GM21723 (cell line): ENCODE data around the gene FGD3.

ENCODE experiments used
- ATAC-seq: cut with Tn5 transposase; IDR thresholded peaks from one replicate; pipeline ENCODE4 v1.9.1; 2021; ENCODE audit warnings: mild to moderate bottlenecking, moderate library complexity; ENCODE audit not compliant: unreplicated experiment

Gene FGD3

DNA sequence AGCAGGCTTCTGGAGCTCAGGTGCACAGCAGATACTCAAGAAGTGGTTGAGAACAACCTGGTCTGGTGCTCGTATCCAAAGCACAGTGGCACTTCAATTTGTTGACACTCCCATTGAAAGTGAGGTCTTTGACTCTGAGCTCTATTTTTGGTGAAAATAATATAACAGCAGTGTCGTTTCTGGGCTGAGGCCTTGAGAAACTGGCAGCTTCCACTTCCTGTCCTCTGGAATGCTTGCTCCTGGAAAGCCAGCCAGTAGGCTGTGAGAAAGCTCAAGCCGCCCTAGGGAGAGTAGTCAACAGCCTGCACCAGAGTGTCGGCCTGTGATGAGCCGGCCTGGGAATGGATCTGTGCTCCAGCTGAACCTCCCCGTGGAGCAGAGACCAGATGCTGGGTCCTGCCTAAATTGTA, 104.4 kb downstream of the FGD3 start:
- ATAC-seq = no peak

DNA sequence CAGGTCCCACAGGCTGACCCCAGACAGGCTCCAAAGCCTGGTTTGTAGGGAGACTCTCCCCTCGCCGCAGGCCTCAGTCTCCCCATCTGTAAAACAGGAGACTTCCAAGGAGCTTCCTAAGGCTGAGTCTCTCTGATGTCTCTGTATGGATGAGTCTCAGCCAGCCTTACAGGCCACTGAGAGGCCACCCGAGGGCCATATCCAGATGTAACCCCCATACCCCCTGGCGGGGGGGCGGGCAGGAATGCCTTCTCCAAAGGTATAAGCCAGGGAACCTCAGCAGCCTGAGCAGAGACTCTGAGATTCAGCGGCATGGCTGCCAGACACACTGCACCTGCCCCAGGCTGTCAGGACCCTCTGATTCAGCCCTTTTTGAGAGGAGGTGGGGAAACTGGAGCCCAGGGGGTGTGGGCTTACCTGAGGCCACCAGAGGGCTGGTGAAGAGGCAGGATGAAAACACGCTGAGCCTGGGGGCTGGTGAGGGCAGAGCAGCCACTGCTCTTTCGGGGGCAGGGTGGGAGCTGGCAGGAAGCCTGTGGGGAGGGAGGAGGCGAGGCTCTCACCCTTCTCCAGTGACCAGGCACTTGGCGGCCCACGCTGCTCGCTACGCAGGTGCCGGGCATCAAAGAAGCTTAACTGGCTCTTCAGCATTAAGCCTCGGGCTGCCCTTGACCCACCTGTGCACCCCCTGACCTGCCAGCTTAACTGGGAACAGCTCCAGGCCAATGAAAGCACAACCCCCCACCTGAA, 105.6 kb downstream of the FGD3 start:
- no peak for ATAC-seq

GRCh38 chr9:93053781-93054331, 106.5 kb downstream of the FGD3 start:
- no peak for ATAC-seq

DNA sequence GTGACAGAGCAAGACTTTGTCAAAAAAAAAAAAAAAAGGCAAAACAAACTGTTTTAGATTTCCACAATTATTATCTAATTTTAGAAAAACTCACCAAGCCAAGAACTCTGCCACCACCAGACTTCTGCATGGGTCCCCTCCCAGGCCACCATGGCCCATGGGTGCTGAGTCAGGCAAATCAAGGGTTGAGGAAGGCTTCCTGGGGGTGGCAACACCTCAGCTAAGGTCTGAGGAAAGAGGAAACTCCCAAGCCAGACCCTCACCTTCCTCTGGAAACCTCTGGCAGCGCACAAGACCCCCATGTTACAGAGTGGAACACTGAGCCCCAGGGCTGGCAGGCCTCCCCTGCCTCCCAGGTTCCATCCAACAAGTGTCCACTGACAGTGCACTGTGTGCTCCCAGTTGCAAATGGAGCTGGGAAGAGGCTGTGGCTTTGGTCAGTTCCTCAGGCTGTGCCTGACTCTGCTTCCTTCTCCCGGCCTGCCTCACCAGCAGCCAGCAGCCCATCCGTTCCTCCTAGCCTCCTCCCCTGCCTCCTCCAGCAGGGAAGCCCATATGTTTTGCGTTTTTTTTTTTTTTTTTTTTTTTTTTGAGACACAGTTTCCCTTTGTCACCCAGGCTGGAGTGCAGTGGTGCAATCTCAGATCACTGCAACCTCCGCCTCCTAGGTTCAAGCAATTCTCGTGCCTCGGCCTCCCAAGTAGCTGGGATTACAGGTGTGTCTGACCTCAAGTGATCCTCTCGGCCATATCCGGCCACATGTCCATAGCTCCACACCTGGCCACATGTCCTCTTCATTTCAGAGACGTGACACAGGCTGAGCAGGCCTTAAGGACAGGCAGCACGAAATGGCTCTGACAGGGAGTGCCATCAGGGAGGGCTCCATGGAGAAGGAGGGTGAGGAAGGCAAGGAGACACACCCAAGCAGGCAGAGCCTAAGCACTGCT, 107.7 kb downstream of the FGD3 start:
- no peak for ATAC-seq

- no peak for ATAC-seq
Measured at GRCh38 chr9:93057042-93057702, 109.8 kb downstream of the FGD3 start.

DNA sequence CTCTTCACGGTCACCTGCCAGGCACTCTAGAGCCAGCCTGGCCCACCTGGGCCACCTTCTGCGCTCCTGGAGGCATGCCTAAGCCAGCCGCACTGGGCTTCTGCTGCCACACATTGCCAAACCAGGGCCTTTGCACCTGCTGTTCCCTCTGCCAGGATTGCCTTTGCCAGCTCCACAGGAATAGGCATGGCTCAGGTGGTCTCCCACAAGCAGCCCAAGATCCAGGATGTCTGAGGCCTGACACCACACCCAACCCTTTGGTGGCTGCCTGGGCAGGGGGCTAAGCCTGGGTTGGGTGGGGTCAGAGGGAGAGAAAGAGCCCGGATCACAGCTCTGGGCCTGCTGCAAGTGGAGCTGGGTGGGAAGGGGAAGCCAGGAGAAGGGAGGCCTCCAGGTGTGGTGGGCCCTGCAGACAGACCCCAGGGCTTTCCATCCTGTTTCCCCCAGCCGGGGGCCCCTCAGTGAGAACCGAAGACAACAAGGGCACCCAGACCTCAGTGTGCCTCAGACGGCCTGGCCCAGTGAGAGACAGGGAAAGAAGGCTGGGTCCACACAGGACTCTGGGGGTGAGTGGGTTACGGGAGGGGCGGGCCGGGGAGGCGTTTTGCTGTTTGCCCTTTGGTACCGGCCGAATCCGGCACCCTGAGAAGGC, 110.5 kb downstream of the FGD3 start:
- peak; percentile 9 for ATAC-seq

DNA sequence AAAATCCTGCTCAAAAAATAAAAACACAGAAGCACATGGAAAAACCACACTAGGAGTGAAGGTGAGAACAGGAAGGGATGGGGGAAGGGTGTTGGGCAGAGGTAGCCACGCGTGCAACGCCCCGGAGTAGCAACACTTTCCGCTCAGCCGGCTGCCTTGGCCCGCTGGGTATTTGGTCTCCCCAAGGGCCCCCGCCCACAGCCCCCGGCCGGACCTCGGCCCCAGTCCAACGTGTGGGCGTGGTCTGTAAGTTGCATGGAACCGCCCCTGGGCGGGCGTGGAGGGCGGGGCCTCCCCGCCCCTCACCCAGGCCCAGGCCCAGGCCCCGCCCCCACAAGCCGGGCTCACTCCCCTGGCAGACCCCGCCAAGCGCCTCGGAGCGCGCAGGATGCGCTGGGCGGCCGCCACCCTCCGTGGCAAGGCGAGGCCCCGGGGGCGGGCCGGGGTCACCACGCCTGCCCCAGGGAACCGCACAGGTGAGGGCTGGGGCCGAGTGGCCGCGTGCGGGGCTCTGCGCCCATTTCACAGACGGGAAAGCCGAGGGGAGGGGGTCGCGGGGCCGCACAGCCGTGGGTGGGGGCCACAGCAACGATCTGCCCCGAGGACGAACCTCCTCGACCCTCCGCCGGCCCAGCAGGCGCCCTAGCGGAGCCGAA, 111.2 kb downstream of the FGD3 start, which contains the start of gene SUSD3:
TSS of gene SUSD3 (plus strand) at position 347 of the 656 bp plus-strand sequence. CDS start at position 389, 42 bp downstream.
- ATAC-seq = peak; percentile 35

GRCh38 chr9:93059011-93059714, 111.8 kb downstream of the FGD3 start:
- ATAC-seq = peak; percentile 30

- ATAC-seq = no peak
Measured at GRCh38 chr9:93059715-93060578, 112.6 kb downstream of the FGD3 start.

- ATAC-seq = no peak
Measured at GRCh38 chr9:93060746-93061259, 113.5 kb downstream of the FGD3 start.

DNA sequence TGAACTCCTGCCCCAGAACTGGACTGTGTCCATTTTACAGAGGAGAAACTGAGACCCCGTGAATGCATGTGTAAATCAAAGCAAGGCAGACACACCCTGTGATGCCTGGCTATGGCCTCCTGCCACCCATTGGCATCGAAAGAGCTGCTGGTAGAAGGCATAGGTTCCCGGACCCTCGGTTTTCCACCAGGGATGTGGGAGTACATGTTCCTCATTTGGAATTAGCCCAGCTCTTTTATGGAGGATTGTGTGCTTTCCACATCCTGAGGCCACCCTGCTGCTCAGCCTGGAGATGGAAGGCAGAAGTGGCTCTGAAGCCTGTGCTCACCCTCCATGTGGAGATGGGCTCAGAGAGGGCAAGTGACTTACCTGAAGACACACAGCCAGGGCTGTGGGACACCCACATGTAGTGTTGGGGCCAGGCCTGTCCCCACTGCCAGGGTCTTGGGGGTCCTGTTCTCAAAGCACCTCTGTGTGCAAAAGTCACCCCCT, 114.0 kb downstream of the FGD3 start:
- ATAC-seq = no peak

- peak; percentile 46 for ATAC-seq
Measured at GRCh38 chr9:93061791-93062763, 114.8 kb downstream of the FGD3 start.

GRCh38 chr9:93064392-93065134, 117.2 kb downstream of the FGD3 start:
- ATAC-seq = peak; percentile 85

DNA sequence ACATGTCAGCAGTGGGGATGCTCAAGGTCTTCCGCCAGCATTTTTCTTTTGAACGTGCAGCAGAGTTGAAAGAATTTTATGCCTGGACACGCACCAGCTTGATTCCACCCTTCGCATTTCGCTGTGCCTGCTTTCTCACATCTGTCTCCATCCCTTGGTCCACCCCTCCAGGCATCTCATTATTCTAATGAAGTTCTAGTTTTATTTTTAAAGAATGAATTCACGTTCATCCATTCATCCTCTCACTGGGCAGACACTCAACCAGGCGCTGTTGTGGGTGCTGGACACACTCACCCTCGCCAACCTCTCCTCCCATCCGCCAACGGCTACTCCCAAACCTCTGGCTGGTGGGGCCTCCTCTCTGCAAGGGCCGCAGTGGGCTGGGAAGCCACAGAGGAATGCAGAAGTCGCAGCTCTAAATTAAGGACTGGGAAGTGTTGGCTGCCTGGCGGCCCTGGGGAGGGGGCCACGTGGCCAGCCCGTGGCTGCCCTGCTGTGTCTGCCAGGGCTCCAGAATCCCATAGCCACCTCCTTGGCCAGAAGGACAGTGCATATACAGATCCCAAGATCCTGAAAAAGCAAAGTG, 117.9 kb downstream of the FGD3 start:
- no peak for ATAC-seq

DNA sequence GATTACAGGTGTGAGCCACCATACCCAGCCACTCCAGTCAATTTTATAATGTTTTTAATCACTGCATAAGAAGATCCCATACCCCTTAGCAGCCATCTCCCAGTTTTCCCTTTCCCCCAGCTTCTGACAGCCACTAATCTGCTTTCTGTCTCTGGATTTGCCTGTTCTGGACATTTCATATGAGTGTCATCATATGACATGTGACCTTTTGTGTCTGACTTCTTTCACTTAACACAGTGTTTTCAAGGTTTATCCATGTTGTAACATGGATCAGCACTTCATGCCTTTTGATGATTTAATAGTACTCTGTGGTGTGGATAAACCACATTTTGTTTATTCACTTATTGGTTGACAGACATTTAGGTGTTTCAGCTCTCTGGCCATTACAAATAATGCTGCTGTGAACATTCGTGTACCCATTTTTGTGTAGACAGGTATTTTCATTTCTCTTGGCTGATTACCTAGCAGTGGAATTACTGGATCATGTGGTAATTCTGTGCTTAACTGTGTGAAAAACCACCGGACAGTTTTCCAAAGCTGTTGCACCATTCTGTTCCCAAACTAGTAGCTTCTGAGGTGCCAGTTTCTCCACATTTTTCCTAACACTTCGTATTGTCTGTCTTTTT, 119.8 kb downstream of the FGD3 start:
- ATAC-seq = no peak
